H7 (cell line): ENCODE results near the gene SEMA4A. TPM values are rescaled to one million over a fixed set of nuclear protein-coding genes. Genes with fewer than 3 reads are reported as not detected.
"Not testable (repeated sequence)": the region's sequence is repeated elsewhere in the genome, so short reads cannot be mapped to it uniquely, and the experiment has no call there.

ENCODE experiments used
- DNase-seq: peaks from one replicate; pipeline ENCODE4 v3.0.0; 2012
- H3K27me3 ChIP-seq: 2 replicates; pipeline ENCODE4 v1.6.0; 2011; ENCODE audit warnings: mild to moderate bottlenecking, low read length; ENCODE audit not compliant: control insufficient read depth, insufficient read depth
- H3K36me3 ChIP-seq: replicated peaks from 2 replicates; pipeline ENCODE4 v1.5.1; 2011; ENCODE audit warnings: low read length; ENCODE audit not compliant: control insufficient read depth, insufficient read depth
- H3K4me3 ChIP-seq: 2 replicates; pipeline ENCODE4 v1.5.1; 2011; ENCODE audit warnings: low read depth, mild to moderate bottlenecking, control low read depth, low read length, moderate library complexity; ENCODE audit not compliant: insufficient read depth
- total RNA-seq: library from RNA; depleted of rRNA; stranded (reverse); fragments of >200 nt; shearing (Covaris generic); gene quantifications from 2 replicates; pipeline ENCODE4 v1.2.3, GENCODE V29; 2014

Gene SEMA4A
- total RNA-seq, 1 experiment from 2014 or later, result 10.3 TPM

DNA sequence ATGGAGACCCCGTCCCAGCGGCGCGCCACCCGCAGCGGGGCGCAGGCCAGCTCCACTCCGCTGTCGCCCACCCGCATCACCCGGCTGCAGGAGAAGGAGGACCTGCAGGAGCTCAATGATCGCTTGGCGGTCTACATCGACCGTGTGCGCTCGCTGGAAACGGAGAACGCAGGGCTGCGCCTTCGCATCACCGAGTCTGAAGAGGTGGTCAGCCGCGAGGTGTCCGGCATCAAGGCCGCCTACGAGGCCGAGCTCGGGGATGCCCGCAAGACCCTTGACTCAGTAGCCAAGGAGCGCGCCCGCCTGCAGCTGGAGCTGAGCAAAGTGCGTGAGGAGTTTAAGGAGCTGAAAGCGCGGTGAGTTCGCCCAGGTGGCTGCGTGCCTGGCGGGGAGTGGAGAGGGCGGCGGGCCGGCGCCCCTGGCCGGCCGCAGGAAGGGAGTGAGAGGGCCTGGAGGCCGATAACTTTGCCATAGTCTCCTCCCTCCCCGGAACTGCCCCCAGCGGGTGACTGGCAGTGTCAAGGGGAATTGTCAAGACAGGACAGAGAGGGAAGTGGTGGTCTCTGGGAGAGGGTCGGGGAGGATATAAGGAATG lies 38.4 kb upstream of the SEMA4A start:
- peaks cover 2% of the 10 kb centered on the region; the same call in 1 of the 2 replicates for H3K27me3 ChIP-seq
- H3K4me3 ChIP-seq, result peak overlapping the region; percentile 99
- DNase-seq, result peak; percentile 84
- H3K36me3 ChIP-seq, result no peaks in the 10 kb centered on the region

DNA sequence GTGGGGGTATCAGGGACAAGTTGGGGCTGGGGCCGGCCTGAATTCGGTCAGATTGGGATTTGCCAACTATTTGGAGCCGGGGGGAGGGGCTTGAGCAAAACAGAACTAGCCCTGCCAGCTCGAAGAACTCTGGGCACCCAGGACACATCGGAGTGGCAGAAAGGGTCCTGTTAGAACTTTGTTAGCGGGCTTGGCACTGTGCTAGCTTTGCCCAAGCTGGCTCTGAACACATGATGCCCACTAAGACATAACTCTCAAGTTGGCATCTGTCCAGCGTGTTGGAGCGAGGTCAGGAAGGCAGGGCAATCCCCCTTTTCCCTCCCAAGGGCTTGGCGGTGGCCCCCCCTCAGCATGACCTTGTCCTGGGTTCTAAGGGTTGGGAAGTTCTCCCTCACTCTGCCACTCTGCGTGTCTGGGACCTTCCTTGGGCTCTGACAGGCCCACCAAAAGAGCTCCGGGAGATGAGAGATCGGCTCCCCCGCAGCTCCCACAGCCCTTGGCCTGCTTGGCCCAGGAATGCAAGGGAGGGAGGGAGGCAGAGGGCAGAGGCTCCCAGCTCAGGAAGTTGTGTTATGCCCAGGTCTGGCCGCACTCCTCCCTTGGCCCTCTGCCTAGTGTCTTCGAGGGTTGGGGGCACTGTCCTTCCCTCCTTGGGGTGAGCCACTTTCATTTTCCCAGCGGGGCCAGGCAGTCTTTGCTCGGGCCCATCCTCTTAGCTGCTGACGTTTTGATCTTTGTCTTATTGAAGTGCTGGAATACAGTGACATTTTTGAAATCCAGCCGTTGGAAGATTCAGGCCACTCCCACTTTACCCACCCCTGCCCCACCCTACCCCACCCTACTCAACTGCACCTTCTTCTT lies 37.6 kb upstream of the SEMA4A start:
- peak; percentile 78 for DNase-seq
- Histone ChIP-seq H3K4me3 (peak overlapping the region; percentile 99), H3K36me3 (peaks cover 1% of the 10 kb centered on the region; the same call in 1 of the 2 replicates), H3K27me3 (peaks cover 2% of the 10 kb centered on the region; the same call in 1 of the 2 replicates)

DNA sequence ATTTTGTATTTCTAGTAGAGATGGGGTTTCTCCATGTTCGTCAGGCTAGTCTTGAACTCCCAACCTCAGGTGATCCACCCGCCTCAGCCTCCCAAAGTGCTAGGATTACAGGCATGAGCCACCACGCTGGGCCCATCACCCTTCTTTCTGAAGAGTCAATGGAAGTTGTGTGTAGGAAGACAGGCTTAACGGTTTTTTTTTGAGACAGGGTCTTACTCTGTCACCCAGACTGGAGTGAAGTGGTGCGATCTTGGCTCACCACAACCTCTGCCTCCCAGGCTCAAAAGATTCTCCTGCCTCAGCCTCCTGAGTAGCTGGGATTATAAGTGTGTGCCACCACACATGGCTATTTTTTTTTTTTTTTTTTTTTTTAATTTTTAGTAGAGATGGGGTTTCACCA lies 36.7 kb upstream of the SEMA4A start:
- DNase-seq, H3K4me3 ChIP-seq, H3K36me3 ChIP-seq, H3K27me3 ChIP-seq: not testable (repeated sequence)

DNA sequence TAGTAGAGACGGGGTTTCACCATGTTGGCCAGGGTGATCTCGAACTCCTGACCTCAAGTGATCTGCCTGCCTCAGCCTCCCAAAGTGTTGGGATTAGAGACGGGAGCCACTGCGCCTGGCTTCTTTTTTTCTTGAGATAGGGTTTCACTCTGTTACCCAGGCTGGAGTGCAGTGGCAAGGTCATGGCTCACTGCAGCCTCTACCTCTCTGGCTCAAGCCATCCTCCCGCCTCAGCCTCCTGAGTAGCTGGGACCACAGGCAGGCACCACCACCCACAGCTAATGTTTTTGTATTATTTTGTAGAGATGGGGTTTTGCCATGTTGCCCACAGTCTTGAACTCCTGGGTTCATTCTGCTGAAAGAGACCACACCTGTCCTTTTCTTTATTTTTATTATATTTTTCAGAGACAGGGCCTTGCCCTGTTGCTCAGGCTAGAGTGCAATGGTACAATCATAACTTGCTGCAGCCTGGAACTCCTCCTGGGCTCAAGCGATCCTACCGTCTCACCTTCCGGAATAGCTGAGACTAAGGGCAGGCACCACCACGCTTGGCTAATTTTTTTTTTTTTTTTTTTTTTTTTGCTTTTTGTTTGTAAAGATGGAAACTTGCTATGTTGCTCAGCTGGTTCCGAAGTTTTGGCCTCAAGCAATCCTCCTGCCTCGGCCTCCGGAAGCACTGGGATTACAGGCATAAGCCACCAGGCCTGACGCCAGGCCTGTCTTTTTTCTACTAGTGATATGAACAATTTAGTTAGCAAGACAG lies 35.8 kb upstream of the SEMA4A start:
- no peak for DNase-seq
- Histone ChIP-seq H3K36me3 (peaks cover 1% of the 10 kb centered on the region; the same call in 1 of the 2 replicates), H3K4me3 (no peak overlapping the region), H3K27me3 (peaks cover 2% of the 10 kb centered on the region; the same call in 1 of the 2 replicates)

DNA sequence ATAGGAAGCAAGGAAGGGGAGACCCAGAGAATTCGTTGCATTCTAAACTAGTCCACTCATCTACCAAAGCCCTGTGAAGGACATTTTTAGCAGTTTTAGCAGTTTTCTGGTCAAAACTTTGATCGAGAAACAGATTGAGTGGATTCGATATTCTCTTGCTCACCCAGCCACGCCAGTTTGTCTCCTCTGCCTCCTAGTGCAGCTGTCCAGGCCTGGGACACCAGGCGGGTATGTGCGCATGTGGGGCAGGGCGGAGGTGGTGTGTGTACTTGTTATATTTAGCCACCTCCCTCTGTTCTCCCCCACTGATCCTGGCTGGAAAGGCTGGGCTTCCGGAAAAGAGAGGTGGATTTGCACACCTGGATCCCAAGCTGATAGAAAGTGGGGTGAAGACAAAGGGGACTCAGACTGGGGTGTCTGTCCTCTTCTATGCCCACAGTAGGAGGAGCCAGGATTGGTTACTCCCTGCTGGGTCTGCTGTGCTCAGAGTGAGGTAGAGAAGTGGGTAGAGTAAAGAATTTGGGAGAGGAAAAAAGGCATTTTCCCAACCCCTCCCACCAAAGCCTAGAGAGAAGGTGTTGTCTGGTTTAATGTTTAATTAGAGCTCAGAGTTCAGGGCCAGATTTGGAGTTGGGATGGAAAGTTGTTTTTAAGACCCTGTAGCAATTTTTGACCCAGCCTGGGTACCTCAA lies 35.1 kb upstream of the SEMA4A start:
- H3K4me3 ChIP-seq, result no peak overlapping the region
- DNase-seq, result no peak
- peaks cover 1% of the 10 kb centered on the region; the same call in 1 of the 2 replicates for H3K36me3 ChIP-seq
- H3K27me3 ChIP-seq, result peaks cover 2% of the 10 kb centered on the region; the same call in 1 of the 2 replicates

DNA sequence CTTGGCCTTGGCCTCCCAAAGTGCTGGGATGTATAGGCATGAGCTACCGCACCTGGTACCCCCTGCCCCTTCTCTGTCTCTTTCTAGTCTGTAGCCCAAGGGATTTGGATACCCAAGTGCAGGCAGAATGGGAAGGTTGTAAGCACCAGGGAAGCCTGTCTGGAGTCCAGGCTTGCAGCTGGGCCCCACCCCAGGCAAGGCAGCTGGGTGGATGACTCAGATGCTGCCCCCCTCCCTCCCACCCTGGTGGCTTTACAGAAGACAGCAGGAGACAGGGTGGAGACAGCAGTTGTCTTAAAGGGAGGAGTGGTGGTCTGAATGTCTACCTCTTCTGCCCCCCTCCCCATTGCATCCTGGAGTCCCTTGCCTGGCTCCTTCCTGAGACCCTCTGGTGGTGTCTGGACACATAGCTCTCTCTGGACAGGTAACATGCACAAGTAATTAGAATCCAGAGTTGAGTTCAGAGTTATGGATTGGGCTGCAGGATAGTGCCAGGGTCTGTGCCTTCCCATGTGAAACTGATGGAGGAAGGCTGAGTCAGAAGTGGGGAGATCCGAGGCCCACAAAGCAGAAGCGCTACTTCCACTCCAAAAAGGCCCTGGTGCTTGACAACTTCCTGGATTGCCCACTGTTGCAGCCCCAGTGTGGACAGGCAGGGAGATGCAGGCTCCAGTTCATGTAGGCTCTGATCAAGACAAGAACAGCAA lies 33.7 kb upstream of the SEMA4A start:
- Histone ChIP-seq H3K27me3 (peaks cover 2% of the 10 kb centered on the region; the same call in 1 of the 2 replicates), H3K4me3 (no peak overlapping the region), H3K36me3 (peaks cover 1% of the 10 kb centered on the region; the same call in 1 of the 2 replicates)

DNA sequence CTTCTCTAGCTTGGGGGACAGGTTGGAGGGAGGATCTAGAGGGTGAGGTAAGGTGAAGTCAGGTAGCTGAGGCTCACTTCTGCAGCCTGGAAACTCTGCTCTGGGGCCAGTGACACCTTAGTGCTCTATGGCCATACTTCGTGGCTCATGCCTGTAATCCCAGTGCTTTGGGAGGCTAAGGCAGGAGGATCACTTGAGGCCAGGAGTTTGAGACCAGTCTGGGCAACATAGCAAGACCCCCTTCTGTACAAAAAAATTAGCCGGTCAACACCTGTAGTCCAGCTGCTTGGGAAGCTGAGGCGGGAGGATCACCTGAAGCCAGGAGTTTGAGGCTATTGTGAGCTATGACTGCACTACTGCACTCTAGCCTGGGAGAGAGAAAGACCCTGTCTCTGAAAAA lies 33.1 kb upstream of the SEMA4A start:
- Histone ChIP-seq H3K4me3 (no peak overlapping the region), H3K36me3 (peaks cover 1% of the 10 kb centered on the region; the same call in 1 of the 2 replicates)
- no peak for DNase-seq

More for the DNA sequence above, 33.7 kb upstream of the SEMA4A start:
- DNase-seq, result peak; percentile 36

DNA sequence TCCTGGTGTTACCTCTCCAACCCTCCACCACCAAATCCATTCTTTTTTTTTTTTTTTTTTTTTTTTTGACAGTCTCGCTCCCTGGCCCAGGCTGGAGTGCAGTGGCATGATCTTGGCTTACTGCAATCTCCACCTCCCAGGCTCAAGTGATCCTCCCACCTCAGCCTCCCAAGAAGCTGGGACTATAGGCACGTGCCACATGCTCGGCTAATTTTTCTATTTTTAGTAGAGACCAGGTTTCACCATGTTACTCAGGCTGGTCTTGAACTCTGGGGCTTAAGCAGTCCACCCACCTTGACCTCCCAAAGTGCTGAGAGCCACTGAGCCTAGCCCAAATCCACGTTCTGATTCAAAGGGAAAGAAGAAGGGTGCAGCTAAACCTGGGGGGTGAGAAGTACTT lies 32.4 kb upstream of the SEMA4A start:
- H3K4me3 ChIP-seq, H3K36me3 ChIP-seq, DNase-seq, H3K27me3 ChIP-seq: not testable (repeated sequence)

More for the DNA sequence above, 33.1 kb upstream of the SEMA4A start:
- peaks cover 2% of the 10 kb centered on the region; the same call in 1 of the 2 replicates for H3K27me3 ChIP-seq

DNA sequence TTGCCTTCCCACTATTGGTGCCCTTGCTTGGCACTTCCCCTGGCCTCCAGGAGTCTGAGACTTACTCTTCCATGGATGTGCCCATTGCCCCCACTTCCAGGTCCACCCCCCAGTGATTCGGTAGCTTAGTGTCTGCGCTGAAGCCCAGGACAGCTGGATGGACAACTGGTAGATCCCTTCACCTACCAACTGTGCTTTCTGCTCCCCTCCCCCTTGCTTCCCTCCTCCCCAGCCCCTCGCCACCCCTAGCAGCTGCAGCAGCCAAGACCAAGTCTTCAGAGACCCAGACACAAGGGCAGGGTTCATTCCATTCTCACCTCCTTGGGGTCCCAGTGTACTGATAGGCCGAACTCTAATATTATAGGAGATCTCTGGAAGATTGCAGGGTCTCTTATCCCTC lies 31.9 kb upstream of the SEMA4A start:
- Histone ChIP-seq H3K4me3 (no peak overlapping the region), H3K36me3 (peaks cover 1% of the 10 kb centered on the region; the same call in 1 of the 2 replicates), H3K27me3 (no peaks in the 10 kb centered on the region)
- DNase-seq, result peak; percentile 36

DNA sequence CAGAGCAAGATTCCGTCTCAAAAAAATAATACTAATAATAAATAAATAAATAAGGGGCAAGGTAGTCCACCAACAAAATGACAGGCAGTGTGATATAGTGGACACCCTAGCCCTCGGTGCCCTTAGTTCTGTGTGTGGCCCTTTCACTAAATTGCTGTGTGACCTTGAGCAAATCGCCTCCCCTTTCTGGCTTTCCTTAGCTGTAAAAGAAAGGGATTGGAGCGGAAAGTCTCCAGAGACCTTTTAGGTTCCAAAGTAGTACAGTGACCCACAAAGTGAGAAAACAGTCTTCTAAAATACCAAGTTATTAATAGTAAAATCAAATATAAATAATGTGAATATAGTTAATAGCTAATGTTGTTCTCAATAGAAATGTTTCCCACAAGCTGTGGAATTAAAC lies 31.3 kb upstream of the SEMA4A start:
- no peak for DNase-seq
- Histone ChIP-seq H3K27me3 (no peaks in the 10 kb centered on the region), H3K36me3 (peaks cover 1% of the 10 kb centered on the region; the same call in 1 of the 2 replicates), H3K4me3 (no peak overlapping the region)

DNA sequence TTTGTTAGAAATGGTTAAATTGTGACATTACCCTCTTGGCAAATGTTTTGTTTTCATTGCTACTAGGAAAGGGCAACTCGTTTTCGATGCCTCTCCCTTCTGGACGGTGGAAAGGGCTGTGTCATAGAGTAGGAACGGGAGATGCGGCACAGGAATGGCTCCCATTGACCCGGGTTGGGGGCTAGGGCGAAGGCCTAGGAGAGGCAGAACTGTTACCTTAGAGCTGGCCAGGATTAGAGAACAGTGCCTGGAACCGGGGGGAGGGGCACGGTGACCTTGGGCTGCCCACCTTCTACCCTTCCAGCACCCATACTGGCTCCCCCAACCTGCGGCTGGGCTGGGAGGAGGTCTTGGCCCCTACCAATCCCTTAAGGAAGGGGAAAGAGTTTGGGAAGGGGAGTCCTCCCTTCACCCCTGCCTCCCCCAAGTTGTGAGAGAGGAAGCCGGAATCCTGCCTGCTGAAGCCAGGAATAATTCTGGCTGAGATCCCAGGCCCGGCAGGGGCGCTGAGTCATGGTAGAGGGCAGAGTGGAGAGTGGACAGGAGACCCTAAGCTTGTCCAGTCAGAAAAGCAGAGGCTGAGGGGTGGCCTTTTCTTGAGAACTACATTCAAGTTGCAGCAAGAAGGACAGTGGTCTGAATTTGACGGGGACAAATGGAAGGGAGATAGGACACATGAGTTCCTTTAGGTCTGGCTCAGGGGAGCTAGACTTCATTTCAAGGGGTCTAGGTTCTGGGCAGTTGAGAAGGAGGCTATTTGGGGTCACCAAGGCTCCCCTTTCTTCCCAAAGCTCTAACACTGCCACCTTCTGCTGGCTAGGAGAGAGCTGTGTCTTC lies 30.6 kb upstream of the SEMA4A start:
- no peak overlapping the region for H3K4me3 ChIP-seq

DNA sequence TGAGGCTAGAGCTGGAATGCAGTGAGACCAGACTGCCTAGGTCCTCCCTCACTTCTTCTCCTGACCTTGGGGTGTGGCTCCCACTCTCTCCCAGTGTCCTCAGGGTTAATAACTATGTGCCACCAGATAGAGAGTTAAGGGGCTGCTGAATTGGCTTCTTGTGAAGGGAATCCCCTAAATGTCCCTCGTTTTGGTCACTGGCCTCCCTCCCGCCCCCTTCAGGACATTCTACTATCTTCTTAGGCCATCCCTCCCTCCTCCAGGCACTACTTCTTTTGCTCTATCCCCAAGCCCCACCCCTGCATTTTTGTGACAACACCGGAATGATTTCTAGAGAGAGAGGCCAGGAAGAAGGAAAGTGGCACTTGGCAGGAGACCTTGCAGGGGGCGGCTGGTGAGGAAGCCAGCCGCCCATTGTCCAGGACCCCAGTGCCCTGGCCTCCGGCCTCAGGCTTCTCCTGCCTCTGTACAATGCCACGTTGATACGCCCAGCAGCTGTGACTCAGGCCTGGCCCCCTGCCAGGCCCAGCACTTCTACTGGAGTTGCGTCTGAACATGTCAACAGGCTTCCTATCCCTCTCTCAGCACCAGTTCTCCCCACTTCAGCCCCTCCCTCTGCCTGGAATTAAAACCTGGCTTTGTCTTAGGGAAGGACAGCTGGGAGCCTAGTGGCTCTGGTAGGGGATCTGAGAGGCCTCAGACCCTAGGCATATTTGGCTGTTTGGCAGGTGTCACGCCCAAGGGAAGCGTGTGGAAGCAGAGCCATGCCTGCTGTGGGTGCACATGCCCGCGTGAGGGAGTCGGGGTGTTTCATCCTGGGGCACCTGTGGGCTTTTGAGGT lies 29.8 kb upstream of the SEMA4A start:
- peaks cover 1% of the 10 kb centered on the region; the same call in 1 of the 2 replicates for H3K36me3 ChIP-seq
- DNase-seq, result peak; percentile 82

More for the DNA sequence above, 30.6 kb upstream of the SEMA4A start:
- Histone ChIP-seq H3K36me3 (peaks cover 1% of the 10 kb centered on the region; the same call in 1 of the 2 replicates), H3K27me3 (no peaks in the 10 kb centered on the region)
- peak; percentile 52 for DNase-seq

More for the DNA sequence above, 29.8 kb upstream of the SEMA4A start:
- Histone ChIP-seq H3K4me3 (no peak overlapping the region), H3K27me3 (no peaks in the 10 kb centered on the region)
